ENCODE results near the gene BMX.

GRCh38 chrX:15522464-15522863, 21.9 kb downstream of the BMX start:
- TF ChIP-seq EZH2 (IDR thresholded peaks at IDR 0.05; ENCODE audit: insufficient read depth, poor library complexity, severe bottlenecking) = no peak
- no peak for TF ChIP-seq EZH2phosphoT487 (IDR thresholded peaks at IDR 0.05; ENCODE audit: insufficient read depth, low read depth)

All from GM23248 (cell line).